Endothelial cell of umbilical vein (primary cell): ENCODE data around the gene GPALPP1.

ENCODE experiments used
- EZH2 ChIP-seq: IDR thresholded peaks from 2 replicates; pipeline ENCODE4 v1.6.1; 2012; ENCODE audit warnings: borderline replicate concordance, low read depth, mild to moderate bottlenecking, moderate library complexity, low read length, inconsistent platforms; ENCODE audit not compliant: severe bottlenecking
- FOS ChIP-seq: IDR thresholded peaks from 2 replicates; pipeline ENCODE4 v1.6.1; 2011; ENCODE audit warnings: mild to moderate bottlenecking, low read length, moderate library complexity, borderline replicate concordance; ENCODE audit not compliant: insufficient read depth
- GATA2 ChIP-seq: IDR thresholded peaks from 2 replicates; pipeline ENCODE4 v1.7.0; 2011; ENCODE audit warnings: low read depth, mild to moderate bottlenecking, moderate library complexity, mixed read lengths, low read length; ENCODE audit not compliant: insufficient read length, insufficient read depth
- JUN ChIP-seq: IDR thresholded peaks from 2 replicates; pipeline ENCODE4 v1.6.1; 2011; ENCODE audit warnings: borderline replicate concordance, low read depth; ENCODE audit not compliant: insufficient read length, insufficient read depth
- MYC ChIP-seq: IDR thresholded peaks from one replicate; pipeline ENCODE4 v1.6.1; 2011; ENCODE audit warnings: mild to moderate bottlenecking, low read depth, low read length
- POLR2A ChIP-seq: IDR thresholded peaks from 2 replicates; pipeline ENCODE4 v1.6.1; 2012; ENCODE audit warnings: low read depth, mild to moderate bottlenecking, control low read depth, low read length
- POLR2AphosphoS5 ChIP-seq: IDR thresholded peaks from 2 replicates; pipeline ENCODE4 v1.6.1; 2012; ENCODE audit warnings: low read depth, mild to moderate bottlenecking, control low read depth, low read length, moderate library complexity; ENCODE audit not compliant: insufficient read depth
- TF ChIP-seq, protein P1 (sequence below), 2 donors: IDR thresholded peaks; 1 replicate in 1 of 2; 2 replicates in 1 of 2; pipeline ENCODE4 v1.5.1; 2011; ENCODE audit warnings: low read length in 2 of 2, mild to moderate bottlenecking in 2 of 2, moderate library complexity in 2 of 2, control low read depth in 1 of 2, inconsistent platforms in 1 of 2, low read depth in 1 of 2; ENCODE audit not compliant: insufficient read depth in 1 of 2; ENCODE audit errors: extremely low read depth in 1 of 2
- TF ChIP-seq, protein P2 (sequence below): IDR thresholded peaks from 2 replicates; pipeline ENCODE4 v1.6.1; 2011; ENCODE audit not compliant: insufficient read depth, insufficient read length

DNA sequence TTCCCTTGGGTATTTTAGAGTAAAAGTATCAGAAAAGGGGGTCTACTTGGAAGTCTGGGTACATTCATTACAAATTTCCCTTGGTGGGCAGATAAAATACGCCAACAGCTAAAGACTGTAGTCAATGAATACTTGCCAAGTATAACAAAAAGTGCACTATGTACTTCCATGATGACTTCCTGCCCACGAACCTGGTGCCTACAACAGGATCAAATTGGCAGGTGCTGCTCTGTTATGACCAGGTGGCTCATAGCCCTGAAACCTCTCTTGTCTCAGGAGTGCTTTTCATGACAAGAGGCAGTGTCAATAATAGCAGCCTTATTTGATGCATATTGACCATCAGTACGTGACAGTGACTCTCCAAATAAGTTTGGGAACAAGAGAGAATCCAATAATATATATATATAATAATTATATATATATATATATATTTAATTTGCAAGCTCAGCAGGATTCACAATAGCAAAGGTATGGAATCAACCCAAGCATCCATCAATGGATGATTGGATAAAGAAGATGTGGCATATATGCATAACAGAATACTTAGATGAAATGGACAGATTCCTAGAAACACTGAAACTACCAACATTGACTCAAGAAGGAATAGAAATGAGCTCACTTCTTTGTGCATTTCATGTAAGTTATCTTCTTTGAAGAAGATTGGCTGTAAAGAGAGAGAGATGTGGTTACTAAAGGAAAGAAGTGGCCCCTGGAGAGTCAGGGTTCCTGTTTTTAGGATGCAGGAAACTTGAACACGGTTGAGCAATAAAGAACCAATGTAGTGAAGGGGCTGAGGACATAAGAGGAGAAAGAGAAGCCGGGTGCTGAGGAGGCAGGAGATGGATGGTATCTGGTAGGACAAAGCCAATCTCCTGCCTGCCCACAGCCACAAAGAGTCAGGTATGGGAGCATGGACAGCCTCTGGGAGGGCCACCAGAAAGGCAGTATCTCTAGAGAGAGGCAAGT, 79.0 kb downstream of the GPALPP1 start:
- TF ChIP-seq, protein P1, sequence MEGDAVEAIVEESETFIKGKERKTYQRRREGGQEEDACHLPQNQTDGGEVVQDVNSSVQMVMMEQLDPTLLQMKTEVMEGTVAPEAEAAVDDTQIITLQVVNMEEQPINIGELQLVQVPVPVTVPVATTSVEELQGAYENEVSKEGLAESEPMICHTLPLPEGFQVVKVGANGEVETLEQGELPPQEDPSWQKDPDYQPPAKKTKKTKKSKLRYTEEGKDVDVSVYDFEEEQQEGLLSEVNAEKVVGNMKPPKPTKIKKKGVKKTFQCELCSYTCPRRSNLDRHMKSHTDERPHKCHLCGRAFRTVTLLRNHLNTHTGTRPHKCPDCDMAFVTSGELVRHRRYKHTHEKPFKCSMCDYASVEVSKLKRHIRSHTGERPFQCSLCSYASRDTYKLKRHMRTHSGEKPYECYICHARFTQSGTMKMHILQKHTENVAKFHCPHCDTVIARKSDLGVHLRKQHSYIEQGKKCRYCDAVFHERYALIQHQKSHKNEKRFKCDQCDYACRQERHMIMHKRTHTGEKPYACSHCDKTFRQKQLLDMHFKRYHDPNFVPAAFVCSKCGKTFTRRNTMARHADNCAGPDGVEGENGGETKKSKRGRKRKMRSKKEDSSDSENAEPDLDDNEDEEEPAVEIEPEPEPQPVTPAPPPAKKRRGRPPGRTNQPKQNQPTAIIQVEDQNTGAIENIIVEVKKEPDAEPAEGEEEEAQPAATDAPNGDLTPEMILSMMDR (IDR thresholded peaks at IDR 0.05; ENCODE audit: extremely low read depth in 1 of 2, insufficient read depth in 1 of 2, low read depth in 1 of 2, low read length in 2 of 2) = no peak
- no peak for TF ChIP-seq POLR2AphosphoS5
- no peak for TF ChIP-seq POLR2A
- TF ChIP-seq GATA2 = no peak
- no peak for TF ChIP-seq MYC
- TF ChIP-seq, protein P2, sequence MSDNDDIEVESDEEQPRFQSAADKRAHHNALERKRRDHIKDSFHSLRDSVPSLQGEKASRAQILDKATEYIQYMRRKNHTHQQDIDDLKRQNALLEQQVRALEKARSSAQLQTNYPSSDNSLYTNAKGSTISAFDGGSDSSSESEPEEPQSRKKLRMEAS = no peak
- TF ChIP-seq EZH2 = no peak
- no peak for TF ChIP-seq JUN
- no peak for TF ChIP-seq FOS
